Muscle layer of colon (tissue), 2 donors: ENCODE data around the gene KIF17.

Source experiments
- H3K27ac ChIP-seq: one replicate; pipeline ENCODE4 v1.7.0; 2013; ENCODE audit warnings: low read depth, mild to moderate bottlenecking, low read length, moderate library complexity
- H3K27me3 ChIP-seq, 2 donors: one replicate each; pipeline ENCODE4 v1.7.0; 2013; ENCODE audit warnings: low read length in 2 of 2, mild to moderate bottlenecking in 2 of 2; ENCODE audit not compliant: insufficient read depth in 2 of 2, control insufficient read depth in 1 of 2
- H3K36me3 ChIP-seq: one replicate; pipeline ENCODE4 v1.7.0; 2013; ENCODE audit warnings: mild to moderate bottlenecking, low read length; ENCODE audit not compliant: insufficient read depth
- H3K4me1 ChIP-seq: one replicate; pipeline ENCODE4 v1.7.0; 2013; ENCODE audit warnings: mild to moderate bottlenecking, low read length; ENCODE audit not compliant: insufficient read depth
- H3K4me3 ChIP-seq, 2 donors: one replicate each; pipeline ENCODE4 v1.7.0; 2013; ENCODE audit warnings: low read length in 2 of 2, low read depth in 1 of 2, mild to moderate bottlenecking in 1 of 2, moderate library complexity in 1 of 2
- H3K9ac ChIP-seq: one replicate; pipeline ENCODE4 v1.7.0; 2013; ENCODE audit warnings: low read length
- H3K9me3 ChIP-seq: one replicate; pipeline ENCODE4 v1.7.0; 2013; ENCODE audit warnings: mild to moderate bottlenecking, low read length
- donor health status: abdominal sarcoma.
- donor health status: Adenocarcinoma of cecum.

The KIF17 gene

GRCh38 chr1:20732588-20733359 is 15.0 kb upstream of the KIF17 start, which contains the start of gene SH2D5:
Gene SH2D5, minus strand, starts transcription at chr1:20732703. Its CDS starts 4,659 bp downstream, at chr1:20728044.
- Histone ChIP-seq H3K27ac (peak within 1 kb of the TSS; percentile 50), H3K9ac (peak within 1 kb of the TSS; percentile 52), H3K9me3 (no peaks in the 10 kb centered on the region), H3K4me3 (peak within 1 kb of the TSS; percentile 38 to 75), H3K36me3 (no peaks in the 10 kb centered on the region), H3K27me3 (peaks cover 9 to 22% of the 10 kb centered on the region in 2 donors), H3K4me1 (peaks cover 10% of the 10 kb centered on the region)

GRCh38 chr1:20732071-20732587 is 14.3 kb upstream of the KIF17 start:
- Histone ChIP-seq H3K4me3 (peak overlapping the region; percentile 38 to 75), H3K36me3 (no peaks in the 10 kb centered on the region), H3K27ac (peak overlapping the region; percentile 50), H3K27me3 (peaks cover 9 to 22% of the 10 kb centered on the region in 2 donors), H3K9ac (peak overlapping the region; percentile 52), H3K4me1 (peaks cover 10% of the 10 kb centered on the region), H3K9me3 (no peaks in the 10 kb centered on the region)

- Histone ChIP-seq H3K27me3 (peaks cover 9 to 22% of the 10 kb centered on the region in 2 donors), H3K9ac (no peak overlapping the region), H3K27ac (no peak overlapping the region)
These were observed 13.5 kb upstream of the KIF17 start for GRCh38 chr1:20731057-20731991.

GRCh38 chr1:20730690-20731056 is 12.9 kb upstream of the KIF17 start:
- Histone ChIP-seq H3K9ac (no peak overlapping the region), H3K36me3 (no peaks in the 10 kb centered on the region), H3K4me3 (no peak overlapping the region), H3K4me1 (peaks cover 10% of the 10 kb centered on the region), H3K27me3 (peaks cover 9 to 22% of the 10 kb centered on the region in 2 donors), H3K27ac (no peak overlapping the region), H3K9me3 (no peaks in the 10 kb centered on the region)

More at GRCh38 chr1:20731057-20731991, 13.5 kb upstream of the KIF17 start:
- peaks cover 10% of the 10 kb centered on the region for H3K4me1 ChIP-seq
- H3K4me3 ChIP-seq: peak overlapping the region; percentile 38 to 75
- H3K36me3 ChIP-seq: no peaks in the 10 kb centered on the region
- H3K9me3 ChIP-seq: no peaks in the 10 kb centered on the region

GRCh38 chr1:20729990-20730689 is 12.3 kb upstream of the KIF17 start:
- peaks cover 9 to 22% of the 10 kb centered on the region in 2 donors for H3K27me3 ChIP-seq
- no peak overlapping the region for H3K9ac ChIP-seq
- no peak overlapping the region for H3K27ac ChIP-seq
- no peaks in the 10 kb centered on the region for H3K36me3 ChIP-seq
- peaks cover 10% of the 10 kb centered on the region for H3K4me1 ChIP-seq
- no peaks in the 10 kb centered on the region for H3K9me3 ChIP-seq
- no peak overlapping the region for H3K4me3 ChIP-seq

- Histone ChIP-seq H3K9me3 (no peaks in the 10 kb centered on the region), H3K27me3 (peaks cover 9 to 22% of the 10 kb centered on the region in 2 donors)
These were observed 11.5 kb upstream of the KIF17 start for GRCh38 chr1:20729155-20729931.

GRCh38 chr1:20728371-20729154 is 10.8 kb upstream of the KIF17 start:
- H3K27ac ChIP-seq: no peak overlapping the region
- no peaks in the 10 kb centered on the region for H3K9me3 ChIP-seq
- H3K27me3 ChIP-seq: peaks cover 9 to 22% of the 10 kb centered on the region in 2 donors
- H3K4me1 ChIP-seq: peaks cover 10% of the 10 kb centered on the region
- H3K4me3 ChIP-seq: no peak overlapping the region
- H3K36me3 ChIP-seq: no peaks in the 10 kb centered on the region
- no peak overlapping the region for H3K9ac ChIP-seq

More at GRCh38 chr1:20729155-20729931, 11.5 kb upstream of the KIF17 start:
- Histone ChIP-seq H3K4me1 (peaks cover 10% of the 10 kb centered on the region), H3K36me3 (no peaks in the 10 kb centered on the region), H3K9ac (no peak overlapping the region), H3K27ac (no peak overlapping the region), H3K4me3 (no peak overlapping the region)

GRCh38 chr1:20727746-20728316 is 10.0 kb upstream of the KIF17 start:
- Histone ChIP-seq H3K4me3 (no peak overlapping the region), H3K36me3 (no peaks in the 10 kb centered on the region), H3K4me1 (peaks cover 7% of the 10 kb centered on the region), H3K9me3 (no peaks in the 10 kb centered on the region), H3K27ac (no peak overlapping the region), H3K9ac (no peak overlapping the region), H3K27me3 (peaks cover 9 to 22% of the 10 kb centered on the region in 2 donors)

GRCh38 chr1:20726932-20727745 is 9.3 kb upstream of the KIF17 start:
- Histone ChIP-seq H3K9me3 (no peaks in the 10 kb centered on the region), H3K36me3 (no peaks in the 10 kb centered on the region), H3K4me1 (peaks cover under 1% of the 10 kb centered on the region), H3K9ac (no peak overlapping the region), H3K27ac (no peak overlapping the region), H3K27me3 (peaks cover 9 to 22% of the 10 kb centered on the region in 2 donors), H3K4me3 (no peak overlapping the region)
